ENCODE measurements around the gene GNPAT.

GNPAT gene

GRCh38 chr1:231240531-231240882, 505 bp upstream of the GNPAT start:
- Histone ChIP-seq H4K20me1 (ENCODE audit: insufficient read depth) (no peaks in the 10 kb centered on the region), H3K79me2 (ENCODE audit: insufficient read depth, low read depth) (peaks cover 51% of the 10 kb centered on the region), H3K4me3 (IDR thresholded peaks at IDR 0.05; ENCODE audit: insufficient read depth, low read depth, low read length) (no peak overlapping the region), H3K4me2 (peak overlapping the region; percentile 83), H3K27me3 (ENCODE audit: insufficient read depth, low read depth) (no peaks in the 10 kb centered on the region), H3K36me3 (ENCODE audit: insufficient read depth) (no peaks in the 10 kb centered on the region), H3K9ac (peak overlapping the region; percentile 86), H2AFZ (ENCODE audit: low read depth) (peak overlapping the region; percentile 79), H3K4me1 (ENCODE audit: low read depth, poor library complexity, severe bottlenecking) (peaks cover 21% of the 10 kb centered on the region), H3K27ac (peak overlapping the region; percentile 64)
- TF ChIP-seq CTCF (conservative IDR thresholded peaks at IDR 0.05; ENCODE audit: low read depth, low read length): no peak

DNA sequence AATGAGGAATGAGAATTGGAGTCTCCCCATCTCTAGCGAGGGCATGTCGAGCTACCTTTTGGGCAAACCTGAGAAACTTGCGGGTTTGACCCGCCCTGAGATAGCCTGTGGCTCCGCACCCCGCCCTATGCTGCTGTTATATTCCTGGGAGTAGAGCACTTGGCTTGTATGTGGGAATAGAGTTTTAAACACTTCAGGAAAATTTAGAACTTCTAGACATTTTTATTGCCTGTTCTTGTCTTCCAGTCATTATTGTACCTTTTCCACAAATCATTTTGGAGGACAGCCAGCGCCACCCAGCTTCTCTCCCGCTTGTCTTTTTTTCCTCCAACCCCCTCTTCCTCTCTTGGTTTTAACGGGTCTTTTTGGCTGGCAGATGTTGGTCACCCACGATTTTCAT, 738 bp downstream of the GNPAT start:
- no peak for TF ChIP-seq CTCF (conservative IDR thresholded peaks at IDR 0.05; ENCODE audit: low read depth, low read length)
- Histone ChIP-seq H3K4me1 (ENCODE audit: low read depth, poor library complexity, severe bottlenecking) (peaks cover 21% of the 10 kb centered on the region), H2AFZ (ENCODE audit: low read depth) (peak overlapping the region; percentile 79), H3K4me3 (IDR thresholded peaks at IDR 0.05; ENCODE audit: insufficient read depth, low read depth, low read length) (peak overlapping the region; percentile 74), H3K27me3 (ENCODE audit: insufficient read depth, low read depth) (no peaks in the 10 kb centered on the region), H3K36me3 (ENCODE audit: insufficient read depth) (no peaks in the 10 kb centered on the region), H3K9ac (peak overlapping the region; percentile 86), H3K79me2 (ENCODE audit: insufficient read depth, low read depth) (peaks cover 59% of the 10 kb centered on the region), H3K4me2 (peak overlapping the region; percentile 83), H4K20me1 (ENCODE audit: insufficient read depth) (no peaks in the 10 kb centered on the region), H3K27ac (peak overlapping the region; percentile 64)

DNA sequence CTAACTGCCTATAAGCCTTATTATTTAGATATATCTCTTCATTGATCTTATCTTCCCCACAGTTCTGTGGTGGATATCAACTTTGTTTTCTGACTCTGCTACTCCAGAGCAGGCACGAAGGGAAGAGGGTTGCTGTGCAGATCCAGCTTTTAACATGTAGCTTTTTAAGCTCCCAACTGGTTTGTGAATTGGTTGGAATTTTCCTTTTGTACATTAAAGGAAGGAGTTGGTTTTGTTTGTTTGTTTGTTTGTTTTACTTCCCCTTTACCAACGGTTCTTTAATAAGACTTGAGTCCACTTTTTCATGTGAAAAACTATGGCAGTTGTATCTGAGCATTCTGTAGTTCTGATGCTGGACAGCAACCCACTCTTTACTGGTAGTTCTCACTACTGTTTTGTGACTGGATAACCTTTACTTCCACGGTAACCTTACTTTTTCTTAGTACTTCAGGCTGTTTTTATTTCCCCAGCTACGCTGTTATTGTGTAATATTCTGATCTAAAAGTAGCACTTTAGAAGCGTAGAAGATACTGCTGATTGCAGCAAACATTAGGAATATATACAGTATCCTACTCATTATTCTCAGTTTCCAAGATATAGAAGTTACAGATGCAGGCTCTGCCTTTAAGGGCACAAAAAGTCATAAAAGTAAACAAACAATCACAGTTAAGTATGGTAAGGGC, 1.6 kb downstream of the GNPAT start:
- Histone ChIP-seq H3K4me3 (IDR thresholded peaks at IDR 0.05; ENCODE audit: insufficient read depth, low read depth, low read length) (no peak overlapping the region), H4K20me1 (ENCODE audit: insufficient read depth) (no peaks in the 10 kb centered on the region), H3K9ac (peak overlapping the region; percentile 86; the same call in 1 of the 2 replicates), H3K36me3 (ENCODE audit: insufficient read depth) (no peaks in the 10 kb centered on the region), H3K4me1 (ENCODE audit: low read depth, poor library complexity, severe bottlenecking) (peaks cover 21% of the 10 kb centered on the region), H3K27ac (no peak overlapping the region), H3K79me2 (ENCODE audit: insufficient read depth, low read depth) (peaks cover 67% of the 10 kb centered on the region), H3K27me3 (ENCODE audit: insufficient read depth, low read depth) (no peaks in the 10 kb centered on the region), H3K4me2 (peak overlapping the region; percentile 83), H2AFZ (ENCODE audit: low read depth) (no peak overlapping the region)
- no peak for TF ChIP-seq CTCF (conservative IDR thresholded peaks at IDR 0.05; ENCODE audit: low read depth, low read length)

GRCh38 chr1:231248778-231249177, 7.8 kb downstream of the GNPAT start:
- H3K4me3 ChIP-seq (IDR thresholded peaks at IDR 0.05; ENCODE audit: insufficient read depth, low read depth, low read length): no peak overlapping the region
- H3K79me2 ChIP-seq (ENCODE audit: insufficient read depth, low read depth): peaks cover 40% of the 10 kb centered on the region; the same call in 1 of the 2 replicates
- H3K4me2 ChIP-seq: no peak overlapping the region
- no peaks in the 10 kb centered on the region for H3K4me1 ChIP-seq (ENCODE audit: low read depth, poor library complexity, severe bottlenecking)
- H3K36me3 ChIP-seq (ENCODE audit: insufficient read depth): no peaks in the 10 kb centered on the region
- no peak for TF ChIP-seq CTCF (conservative IDR thresholded peaks at IDR 0.05; ENCODE audit: low read depth, low read length)
- H2AFZ ChIP-seq (ENCODE audit: low read depth): no peak overlapping the region
- H3K9ac ChIP-seq: no peak overlapping the region
- H4K20me1 ChIP-seq (ENCODE audit: insufficient read depth): no peaks in the 10 kb centered on the region
- H3K27me3 ChIP-seq (ENCODE audit: insufficient read depth, low read depth): no peaks in the 10 kb centered on the region
- no peak overlapping the region for H3K27ac ChIP-seq
